T-helper 2 cell treated with Interferon-gamma antibody and Interleukin-4, amounts not matched to agents 5 μg/mL and 100 μg/mL, for 36 hours (primary cell): ENCODE results near the gene SEPTIN7.
"Not testable (repeated sequence)": the region's sequence is repeated elsewhere in the genome, so short reads cannot be mapped to it uniquely, and the experiment has no call there.

Experiments
- DNase-seq: peaks from one replicate; pipeline ENCODE4 v3.0.0; 2021; ENCODE audit warnings: low spot score
- H3K27ac Mint-ChIP-seq: one replicate; pipeline ENCODE4 v1.8.0; 2021; ENCODE audit warnings: mild to moderate bottlenecking, mixed read lengths
- H3K27me3 Mint-ChIP-seq: one replicate; pipeline ENCODE4 v1.8.0; 2021; ENCODE audit warnings: low read depth, mixed read lengths
- H3K36me3 Mint-ChIP-seq: one replicate; pipeline ENCODE4 v1.8.0; 2021; ENCODE audit warnings: low read depth, mixed read lengths
- H3K4me1 Mint-ChIP-seq: one replicate; pipeline ENCODE4 v1.8.0; 2021; ENCODE audit warnings: low read depth, mixed read lengths
- H3K4me3 Mint-ChIP-seq: one replicate; pipeline ENCODE4 v1.8.0; 2022; ENCODE audit warnings: mild to moderate bottlenecking, moderate library complexity, mixed read lengths
- H3K9me3 Mint-ChIP-seq: one replicate; pipeline ENCODE4 v1.8.0; 2021; ENCODE audit warnings: mixed read lengths

The SEPTIN7 gene

DNA sequence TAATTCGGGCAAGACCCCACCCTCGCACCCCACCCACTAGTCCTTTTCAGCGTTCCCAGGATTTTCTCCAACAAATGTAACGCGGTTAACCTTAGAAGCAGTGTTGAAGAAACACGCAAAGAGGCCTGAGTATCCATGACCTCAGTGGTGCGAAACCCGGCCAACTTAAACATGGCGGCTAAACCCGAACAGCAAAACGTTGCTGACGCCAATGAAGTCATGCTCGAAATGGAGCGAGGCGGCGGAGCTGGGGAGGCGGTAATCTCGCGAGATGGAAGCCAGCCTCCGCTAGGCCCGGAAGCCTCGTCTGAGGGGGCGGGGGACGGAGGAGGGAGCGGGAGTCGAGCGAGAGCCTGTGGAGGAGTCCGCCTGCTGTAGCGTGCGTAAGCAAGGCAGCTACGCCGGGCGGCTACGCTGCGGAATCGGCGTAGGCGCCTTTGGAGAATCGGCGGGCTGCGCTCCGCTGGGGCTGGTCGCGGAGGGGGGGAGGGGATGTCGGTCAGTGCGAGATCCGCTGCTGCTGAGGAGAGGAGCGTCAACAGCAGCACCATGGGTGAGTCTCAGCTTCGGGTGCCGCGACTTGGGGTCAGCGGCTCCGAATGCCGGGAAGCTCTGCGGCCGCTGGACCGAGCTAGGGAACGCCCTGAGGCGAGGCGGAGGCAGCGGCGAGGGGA, at the start of gene SEPTIN7:
SEPTIN7 (plus strand) TSS at position 340 of the 674 bp plus-strand sequence; CDS start at position 493, 153 bp downstream.
- Mint-ChIP-seq H3K27ac (peak within 1 kb of the TSS; percentile 97), H3K4me3 (peak within 1 kb of the TSS; percentile 98), H3K9me3 (no peaks in the 10 kb centered on the region), H3K36me3 (peaks cover 14% of the 10 kb centered on the region), H3K27me3 (no peaks in the 10 kb centered on the region), H3K4me1 (peaks cover 38% of the 10 kb centered on the region)
- DNase-seq: peak; percentile 99

DNA sequence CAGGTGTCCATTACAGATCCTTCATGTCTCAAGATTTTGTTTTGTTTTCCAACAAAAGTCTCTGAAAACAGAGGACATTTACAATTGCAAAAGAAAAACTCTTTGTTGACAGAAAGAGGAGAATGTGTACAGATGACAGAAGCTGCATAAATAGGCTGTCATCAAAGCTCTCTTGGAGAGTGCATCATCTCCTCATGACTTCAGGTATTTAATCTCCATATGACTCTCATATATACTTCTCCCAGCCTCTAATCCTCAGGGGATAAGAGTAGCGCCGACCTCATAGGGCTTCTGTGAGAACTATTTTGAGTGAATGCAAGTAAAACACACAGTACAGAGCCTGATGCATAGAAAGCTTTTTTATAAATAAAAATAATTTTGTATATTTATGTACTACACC, 48.1 kb upstream of the SEPTIN7 start:
- H3K4me1 Mint-ChIP-seq: no peaks in the 10 kb centered on the region
- DNase-seq: no peak
- no peaks in the 10 kb centered on the region for H3K9me3 Mint-ChIP-seq
- H3K27me3 Mint-ChIP-seq: peaks cover 7% of the 10 kb centered on the region
- no peak overlapping the region for H3K27ac Mint-ChIP-seq
- no peak overlapping the region for H3K4me3 Mint-ChIP-seq
- no peaks in the 10 kb centered on the region for H3K36me3 Mint-ChIP-seq

DNA sequence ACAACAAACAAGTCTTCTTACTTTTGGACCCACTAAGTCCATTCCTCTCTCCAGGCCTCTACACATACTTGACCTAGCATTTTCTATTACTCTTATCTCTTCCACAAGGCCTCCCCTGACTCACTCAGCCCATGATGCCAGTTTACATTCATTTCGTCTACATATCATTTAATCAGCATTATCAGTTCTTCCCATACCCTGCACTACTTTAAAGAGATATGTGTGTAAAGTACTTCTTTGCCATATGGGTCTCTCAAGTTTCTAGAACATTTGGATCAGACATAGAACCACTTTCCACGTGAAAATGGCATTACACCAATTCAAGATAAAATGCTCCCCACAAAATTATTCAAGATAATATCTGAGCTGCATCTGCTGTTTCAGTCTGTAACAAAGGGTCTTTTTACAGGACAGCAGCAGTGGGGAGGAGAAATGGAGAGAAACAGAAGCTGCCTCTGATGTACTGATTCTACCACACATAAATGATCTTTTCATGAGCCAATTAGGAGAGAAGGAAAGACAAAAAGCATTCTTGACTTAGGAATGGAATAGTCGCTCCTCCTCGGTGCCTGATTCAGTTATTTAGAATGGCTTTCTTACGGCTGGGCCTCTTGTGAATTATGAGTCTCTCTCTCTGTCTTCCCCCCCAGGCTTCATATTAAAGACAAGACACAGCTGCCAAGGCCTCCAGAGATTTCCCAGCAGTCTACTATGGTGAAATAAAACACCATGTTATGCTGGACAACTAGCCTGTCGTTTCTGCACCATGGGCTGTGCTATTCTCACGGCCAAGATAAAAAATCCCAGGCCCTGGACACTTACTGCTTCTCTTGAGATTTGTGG, 46.9 kb upstream of the SEPTIN7 start:
- Mint-ChIP-seq H3K4me1 (peaks cover 4% of the 10 kb centered on the region), H3K27me3 (peaks cover 5% of the 10 kb centered on the region), H3K27ac (no peak overlapping the region), H3K4me3 (no peak overlapping the region), H3K9me3 (no peaks in the 10 kb centered on the region), H3K36me3 (no peaks in the 10 kb centered on the region)
- DNase-seq: no peak

DNA sequence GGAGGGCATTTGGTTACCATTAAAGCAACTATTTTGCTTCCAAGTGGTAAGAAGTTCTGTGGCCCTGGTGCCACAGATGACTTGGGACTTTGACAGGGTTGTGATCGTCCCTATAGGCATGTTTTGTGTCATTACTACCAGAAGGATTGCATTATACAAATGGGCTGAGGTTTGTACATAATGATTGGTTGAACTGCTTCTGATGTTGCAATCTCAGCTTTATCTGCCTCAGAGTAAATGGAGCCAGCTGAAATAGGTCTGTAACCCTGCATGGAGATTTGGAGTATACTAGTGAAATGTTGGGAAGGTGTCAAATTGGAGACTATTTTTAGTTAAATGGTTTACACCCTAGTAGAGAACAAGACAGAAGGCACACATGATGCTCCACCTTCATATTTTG, 46.1 kb upstream of the SEPTIN7 start:
- DNase-seq: no peak
- no peaks in the 10 kb centered on the region for H3K36me3 Mint-ChIP-seq
- H3K9me3 Mint-ChIP-seq: no peaks in the 10 kb centered on the region
- no peak overlapping the region for H3K4me3 Mint-ChIP-seq
- H3K4me1 Mint-ChIP-seq: peaks cover 4% of the 10 kb centered on the region
- peaks cover 5% of the 10 kb centered on the region for H3K27me3 Mint-ChIP-seq
- no peak overlapping the region for H3K27ac Mint-ChIP-seq

DNA sequence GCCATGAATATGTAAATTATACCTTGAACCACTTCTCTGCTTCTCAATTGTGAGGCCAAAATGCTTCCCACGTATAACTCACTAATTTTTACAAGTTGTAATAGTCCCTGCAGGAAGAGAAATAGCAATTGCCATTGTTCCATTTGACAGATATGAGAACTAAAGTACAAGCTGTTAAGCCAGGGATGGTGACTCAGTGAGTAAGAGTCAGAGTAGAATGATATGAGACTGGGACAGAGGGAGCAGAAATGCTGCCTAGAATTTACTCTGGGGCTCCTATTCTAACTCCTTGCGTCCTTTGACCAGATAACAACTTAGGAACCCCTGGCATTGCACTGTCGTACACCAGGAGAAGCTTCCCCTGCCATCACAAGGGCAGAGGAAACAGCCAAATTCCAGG, 45.1 kb upstream of the SEPTIN7 start:
- Mint-ChIP-seq H3K4me1 (peaks cover 4% of the 10 kb centered on the region), H3K9me3 (no peaks in the 10 kb centered on the region), H3K27ac (no peak overlapping the region), H3K27me3 (peaks cover 5% of the 10 kb centered on the region), H3K36me3 (no peaks in the 10 kb centered on the region), H3K4me3 (no peak overlapping the region)
- no peak for DNase-seq

DNA sequence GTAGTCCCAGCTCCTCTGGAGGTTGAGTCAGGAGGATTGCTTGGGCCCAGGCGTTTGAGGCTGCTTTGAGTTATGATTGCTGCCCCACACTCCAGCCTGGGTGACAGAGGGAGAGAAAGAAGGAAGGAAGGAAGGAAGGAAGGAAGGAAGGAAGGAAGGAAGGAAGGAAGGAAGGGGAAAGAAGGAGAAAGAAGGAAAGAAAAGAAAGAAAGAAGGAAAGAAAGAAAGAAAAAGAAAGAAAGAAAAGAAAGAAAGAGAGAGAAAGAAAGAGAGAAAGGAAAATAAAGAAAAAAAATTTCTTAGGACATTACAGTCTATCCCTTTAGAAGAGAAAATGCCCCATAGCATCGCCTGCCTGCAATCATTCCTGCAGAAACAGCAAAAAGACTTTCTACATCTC, 44.4 kb upstream of the SEPTIN7 start:
- H3K36me3 Mint-ChIP-seq, H3K27ac Mint-ChIP-seq, H3K9me3 Mint-ChIP-seq, H3K27me3 Mint-ChIP-seq, H3K4me3 Mint-ChIP-seq, H3K4me1 Mint-ChIP-seq, DNase-seq: not testable (repeated sequence)

DNA sequence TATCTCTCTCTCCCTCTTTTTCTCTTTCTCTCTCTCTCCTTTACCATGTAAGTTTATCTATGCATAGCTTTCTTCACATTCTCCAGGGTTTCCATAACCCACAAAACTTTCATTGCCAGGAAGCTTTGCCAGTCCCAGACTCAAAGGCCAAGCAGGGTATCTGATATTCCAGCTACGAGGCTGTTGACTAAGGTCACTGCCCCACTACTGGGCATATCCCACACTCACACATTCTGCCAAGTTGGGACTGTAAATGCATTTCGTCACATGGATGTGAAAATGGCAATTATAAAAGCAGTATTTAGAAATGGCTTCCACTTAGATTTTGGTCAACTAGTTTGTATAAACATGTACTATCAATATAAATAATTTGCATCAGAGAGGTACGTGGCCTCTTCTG, 43.3 kb upstream of the SEPTIN7 start:
- H3K4me1 Mint-ChIP-seq: peaks cover 4% of the 10 kb centered on the region
- H3K9me3 Mint-ChIP-seq: no peaks in the 10 kb centered on the region
- H3K27ac Mint-ChIP-seq: no peak overlapping the region
- H3K36me3 Mint-ChIP-seq: no peaks in the 10 kb centered on the region
- H3K27me3 Mint-ChIP-seq: peaks cover 8% of the 10 kb centered on the region
- DNase-seq: no peak
- no peak overlapping the region for H3K4me3 Mint-ChIP-seq

DNA sequence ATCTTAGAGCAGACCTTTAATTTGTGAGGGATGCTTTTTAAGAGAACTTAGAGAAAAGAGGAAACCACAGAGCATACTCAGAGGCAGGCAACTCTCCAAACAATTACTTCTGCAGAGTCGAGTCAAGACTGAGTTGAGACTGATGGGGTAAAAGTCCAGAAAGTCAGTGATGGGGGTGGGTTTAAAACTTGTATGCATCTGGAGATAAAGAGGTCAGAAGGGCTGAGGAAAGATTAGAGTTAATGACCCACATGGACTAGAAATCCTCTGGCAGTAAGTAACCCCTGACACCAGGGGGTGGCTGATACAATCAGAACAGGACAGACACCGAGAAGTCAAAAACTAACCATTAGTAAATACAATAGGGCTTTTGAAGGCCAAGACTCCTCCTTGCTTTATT, 42.4 kb upstream of the SEPTIN7 start:
- no peak overlapping the region for H3K4me3 Mint-ChIP-seq
- peaks cover 13% of the 10 kb centered on the region for H3K27me3 Mint-ChIP-seq
- no peaks in the 10 kb centered on the region for H3K9me3 Mint-ChIP-seq
- no peak overlapping the region for H3K27ac Mint-ChIP-seq
- no peaks in the 10 kb centered on the region for H3K36me3 Mint-ChIP-seq
- DNase-seq: no peak
- peaks cover 4% of the 10 kb centered on the region for H3K4me1 Mint-ChIP-seq

DNA sequence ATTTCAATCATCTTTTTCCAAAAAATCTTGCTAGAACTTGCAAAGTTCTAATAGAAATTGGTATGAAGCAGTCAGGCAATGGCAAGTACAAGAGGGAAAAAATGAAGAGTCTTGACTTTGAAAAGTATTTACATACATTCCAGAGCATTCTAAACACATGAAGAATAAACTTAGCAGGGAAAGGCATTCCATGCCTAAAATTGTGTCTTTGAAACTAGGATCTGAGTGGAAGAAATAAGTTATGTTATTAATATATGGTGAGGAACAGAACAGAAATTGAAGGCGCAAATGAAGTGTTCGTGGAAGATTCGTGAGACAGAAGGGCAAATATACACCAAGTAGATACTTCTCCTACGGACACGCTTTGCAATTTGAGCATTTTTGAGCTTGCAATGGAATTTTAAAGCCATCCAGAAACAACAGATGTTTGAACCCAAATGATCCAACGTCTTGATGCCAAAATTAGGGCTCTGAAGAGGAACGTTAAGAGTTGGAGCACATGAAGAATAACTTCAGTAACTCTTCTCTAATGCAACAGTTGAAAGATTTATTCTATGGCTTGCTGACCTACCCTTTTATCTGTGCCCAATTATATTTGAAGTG, 40.6 kb upstream of the SEPTIN7 start:
- Mint-ChIP-seq H3K27ac (no peak overlapping the region), H3K36me3 (no peaks in the 10 kb centered on the region), H3K4me1 (peaks cover 4% of the 10 kb centered on the region), H3K4me3 (no peak overlapping the region), H3K9me3 (no peaks in the 10 kb centered on the region), H3K27me3 (peaks cover 18% of the 10 kb centered on the region)
- no peak for DNase-seq

DNA sequence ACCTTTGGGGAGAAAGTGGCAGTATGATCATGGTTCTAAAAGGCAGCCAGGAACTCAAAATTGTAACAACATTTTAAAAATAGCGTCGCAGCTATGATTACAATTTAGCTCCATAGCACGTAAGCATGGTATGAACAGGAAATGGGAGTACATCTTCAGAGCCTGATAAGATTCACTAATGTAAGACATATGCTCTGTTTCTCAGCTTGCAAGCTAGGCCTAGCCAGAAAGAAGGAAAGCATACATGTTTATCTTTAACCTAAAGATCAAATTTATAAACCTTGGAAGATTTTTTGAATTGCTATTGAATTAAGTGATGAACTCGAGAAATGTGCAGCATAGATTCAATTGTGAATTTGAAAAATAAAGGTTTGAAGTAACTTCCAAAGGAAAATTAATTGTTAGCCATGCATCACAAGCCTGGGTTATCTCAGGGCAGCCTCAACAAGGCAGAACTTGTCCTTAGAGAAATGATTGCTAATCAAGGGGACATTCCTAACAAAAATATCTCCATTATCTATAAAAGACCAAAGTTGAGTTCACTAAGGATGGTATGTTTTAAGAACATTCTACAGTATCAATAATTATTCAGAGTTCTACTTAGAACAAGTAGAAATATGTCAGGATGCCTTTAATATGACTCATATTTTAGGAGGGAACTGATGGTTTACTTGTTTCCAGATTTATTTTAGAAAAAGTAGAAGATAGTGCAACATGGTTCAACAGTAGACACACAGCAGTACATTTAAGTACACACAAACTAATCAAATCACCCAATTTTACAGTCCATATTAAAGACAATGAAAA, 38.8 kb upstream of the SEPTIN7 start:
- Mint-ChIP-seq H3K4me1 (peaks cover 4% of the 10 kb centered on the region), H3K36me3 (no peaks in the 10 kb centered on the region)

DNA sequence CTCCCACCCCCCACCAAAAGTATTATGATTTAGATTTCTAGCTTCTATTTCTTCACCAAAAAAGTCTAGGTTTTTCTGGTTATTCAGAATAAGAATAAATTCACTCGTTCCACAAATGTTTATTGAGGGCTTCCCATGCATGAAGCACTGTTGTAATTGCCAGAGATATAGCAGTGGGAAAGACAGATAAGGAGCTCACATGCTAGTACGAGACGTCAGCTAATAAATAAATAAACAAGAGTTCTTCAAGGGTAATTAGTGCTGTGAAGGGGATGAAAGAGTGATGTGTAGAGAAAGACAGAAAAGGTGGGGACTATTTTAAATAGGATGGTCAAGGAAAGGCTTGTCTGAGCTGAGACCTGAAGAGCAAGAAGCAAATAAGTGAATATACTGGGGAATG, 38.1 kb upstream of the SEPTIN7 start:
- Mint-ChIP-seq H3K27ac (no peak overlapping the region), H3K27me3 (peaks cover 26% of the 10 kb centered on the region), H3K9me3 (peaks cover 4% of the 10 kb centered on the region), H3K4me1 (peaks cover 4% of the 10 kb centered on the region), H3K4me3 (no peak overlapping the region), H3K36me3 (no peaks in the 10 kb centered on the region)
- no peak for DNase-seq

More for the DNA sequence above, 38.8 kb upstream of the SEPTIN7 start:
- Mint-ChIP-seq H3K27me3 (peaks cover 25% of the 10 kb centered on the region), H3K9me3 (no peaks in the 10 kb centered on the region), H3K27ac (no peak overlapping the region), H3K4me3 (no peak overlapping the region)
- no peak for DNase-seq

DNA sequence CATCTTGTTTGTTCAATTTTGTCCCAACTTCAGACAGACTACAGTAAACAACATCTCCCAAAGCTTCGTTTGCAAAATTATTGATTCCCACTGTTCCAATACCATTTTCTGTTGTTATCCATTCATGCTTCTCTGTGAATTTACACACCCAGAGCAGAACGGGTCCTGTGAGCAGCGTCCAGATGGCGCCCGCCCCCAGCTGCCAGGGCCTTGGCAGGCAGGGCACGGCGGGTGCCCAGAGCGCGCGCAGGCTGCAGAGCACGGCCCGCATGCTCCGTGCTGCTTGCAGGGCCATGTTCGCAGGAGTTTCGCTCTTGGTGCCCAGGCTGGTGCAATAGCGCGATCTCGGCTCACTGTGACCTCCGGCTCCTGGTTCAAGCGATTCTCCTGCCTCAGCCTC, 32.5 kb upstream of the SEPTIN7 start:
- peaks cover 20% of the 10 kb centered on the region for H3K27me3 Mint-ChIP-seq
- no peak overlapping the region for H3K27ac Mint-ChIP-seq
- H3K36me3 Mint-ChIP-seq: no peaks in the 10 kb centered on the region
- DNase-seq: no peak
- H3K9me3 Mint-ChIP-seq: peaks cover 4% of the 10 kb centered on the region
- no peak overlapping the region for H3K4me3 Mint-ChIP-seq
- H3K4me1 Mint-ChIP-seq: no peaks in the 10 kb centered on the region

DNA sequence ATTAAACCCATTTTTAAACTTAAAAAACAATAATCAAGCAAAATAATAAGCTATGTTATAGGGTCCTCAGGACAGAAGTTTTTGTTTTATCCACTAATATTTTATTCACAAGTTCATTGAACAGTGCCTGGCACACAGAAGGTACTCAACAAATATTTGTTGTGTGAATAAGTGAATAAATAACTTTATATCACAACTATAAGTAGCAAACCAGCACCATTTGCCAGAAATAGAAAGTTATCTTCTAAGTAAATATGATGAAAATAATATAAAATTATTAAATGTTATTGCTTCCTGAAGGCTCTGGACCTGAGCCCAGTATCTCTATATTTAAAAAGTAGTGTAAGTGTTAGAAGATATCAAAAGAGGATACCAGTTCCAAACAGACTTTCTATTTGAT, 29.1 kb upstream of the SEPTIN7 start:
- H3K27ac Mint-ChIP-seq: no peak overlapping the region
- no peaks in the 10 kb centered on the region for H3K4me1 Mint-ChIP-seq
- peaks cover 12% of the 10 kb centered on the region for H3K27me3 Mint-ChIP-seq
- H3K36me3 Mint-ChIP-seq: no peaks in the 10 kb centered on the region
- no peak for DNase-seq
- H3K4me3 Mint-ChIP-seq: no peak overlapping the region
- H3K9me3 Mint-ChIP-seq: peaks cover 4% of the 10 kb centered on the region

DNA sequence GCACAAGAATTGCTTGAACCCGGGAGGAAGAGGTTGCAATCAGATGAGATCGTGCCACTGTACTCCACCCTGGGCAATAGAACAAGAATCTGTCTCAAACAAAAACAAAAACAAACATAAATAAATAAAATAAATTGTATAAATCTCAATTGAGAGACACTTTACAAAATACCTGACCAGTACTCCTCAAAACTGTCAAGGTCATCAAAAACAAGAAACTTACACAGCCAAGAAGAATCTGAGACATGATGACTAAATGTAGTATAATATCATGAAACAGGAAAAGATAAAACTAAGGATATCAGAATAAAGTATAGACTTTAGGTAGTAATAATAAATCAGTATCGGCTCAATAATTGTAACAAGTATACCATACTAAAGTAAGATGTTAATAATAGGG, 26.9 kb upstream of the SEPTIN7 start:
- H3K9me3 Mint-ChIP-seq: no peaks in the 10 kb centered on the region
- no peak overlapping the region for H3K27ac Mint-ChIP-seq
- H3K4me3 Mint-ChIP-seq: no peak overlapping the region
- H3K36me3 Mint-ChIP-seq: no peaks in the 10 kb centered on the region
- H3K4me1 Mint-ChIP-seq: no peaks in the 10 kb centered on the region
- peaks cover 7% of the 10 kb centered on the region for H3K27me3 Mint-ChIP-seq
- no peak for DNase-seq
